Large intestine (tissue), 3 donors: ENCODE data around the gene MYO1H. TPM values are rescaled to one million over a fixed set of nuclear protein-coding genes. Genes with fewer than 3 reads are reported as not detected.
"Not testable (repeated sequence)": the region's sequence is repeated elsewhere in the genome, so short reads cannot be mapped to it uniquely, and the experiment has no call there.

Source experiments
- DNase-seq, 2 donors: peaks; one replicate each; pipeline versions ENCODE4 v3.0.0 to v3.0.0-alpha.2; 2013
- H3K27ac ChIP-seq: one replicate; pipeline ENCODE4 v1.5.1; 2013; ENCODE audit warnings: low read length
- H3K27me3 ChIP-seq: 2 replicates; pipeline ENCODE4 v1.6.1; 2013; ENCODE audit warnings: low read length; ENCODE audit not compliant: control insufficient read depth, insufficient read depth
- H3K36me3 ChIP-seq: 2 replicates; pipeline ENCODE4 v1.6.1; 2013; ENCODE audit warnings: low read length; ENCODE audit not compliant: control insufficient read depth, insufficient read depth
- H3K4me1 ChIP-seq: one replicate; pipeline ENCODE4 v1.6.1; 2013; ENCODE audit warnings: low read length; ENCODE audit not compliant: control insufficient read depth, insufficient read depth
- H3K4me3 ChIP-seq: one replicate; pipeline ENCODE4 v1.5.1; 2013; ENCODE audit warnings: low read length
- H3K9me3 ChIP-seq: one replicate; pipeline ENCODE4 v1.6.1; 2013; ENCODE audit warnings: mild to moderate bottlenecking, low read depth, low read length, moderate library complexity; ENCODE audit not compliant: control insufficient read depth
- WGBS: methylation state at CpG from one replicate; pipeline ENCODE4 v1.1.5; 2013; ENCODE audit warnings: low lambda C conversion rate; ENCODE audit not compliant: insufficient coverage; 5-methylcytosine and 5-hydroxymethylcytosine counted together
- polyA plus RNA-seq: library from polyadenylated mRNA; unstranded; fragments of 120-200 nt; gene quantifications from one replicate; pipeline ENCODE4 v1.2.1, GENCODE V29; 2013

MYO1H gene
- polyA plus RNA-seq, 1 donor: 1.0 TPM

GRCh38 chr12:109433618-109434017 lies 85.9 kb downstream of the MYO1H start:
- WGBS: no CpG with 5 or more reads among the region's 4 CpGs
- no peak for DNase-seq

DNA sequence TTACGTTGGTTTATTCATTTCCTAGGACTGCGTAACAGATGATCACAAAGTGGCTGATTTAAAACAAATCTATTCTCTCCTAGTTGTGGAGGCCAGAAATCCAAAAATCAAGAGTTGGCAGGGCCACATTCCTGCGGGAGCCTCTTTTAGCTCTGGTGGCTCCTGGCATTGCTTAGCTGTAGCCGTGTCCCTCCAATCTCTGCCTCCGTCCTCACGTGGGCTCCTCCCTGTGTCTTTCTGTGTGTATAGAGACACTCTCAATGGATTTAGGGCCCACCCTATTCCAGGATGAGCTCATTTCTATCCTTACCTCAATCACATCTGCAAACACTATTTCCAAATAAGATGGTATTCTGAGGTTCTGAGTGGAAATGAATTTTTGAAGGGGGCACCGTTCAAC lies 86.9 kb downstream of the MYO1H start:
- no CpG with 5 or more reads among the region's 7 CpGs for WGBS
- no peak overlapping the region for H3K27ac ChIP-seq
- no peak overlapping the region for H3K4me3 ChIP-seq
- no peaks in the 10 kb centered on the region for H3K9me3 ChIP-seq
- DNase-seq: no peak
- H3K36me3 ChIP-seq: no peaks in the 10 kb centered on the region
- no peaks in the 10 kb centered on the region for H3K4me1 ChIP-seq
- no peaks in the 10 kb centered on the region for H3K27me3 ChIP-seq

More at GRCh38 chr12:109433618-109434017, 85.9 kb downstream of the MYO1H start:
- Histone ChIP-seq H3K36me3 (no peaks in the 10 kb centered on the region), H3K27me3 (no peaks in the 10 kb centered on the region), H3K4me1 (no peaks in the 10 kb centered on the region), H3K9me3 (no peaks in the 10 kb centered on the region), H3K4me3 (no peak overlapping the region), H3K27ac (no peak overlapping the region)

DNA sequence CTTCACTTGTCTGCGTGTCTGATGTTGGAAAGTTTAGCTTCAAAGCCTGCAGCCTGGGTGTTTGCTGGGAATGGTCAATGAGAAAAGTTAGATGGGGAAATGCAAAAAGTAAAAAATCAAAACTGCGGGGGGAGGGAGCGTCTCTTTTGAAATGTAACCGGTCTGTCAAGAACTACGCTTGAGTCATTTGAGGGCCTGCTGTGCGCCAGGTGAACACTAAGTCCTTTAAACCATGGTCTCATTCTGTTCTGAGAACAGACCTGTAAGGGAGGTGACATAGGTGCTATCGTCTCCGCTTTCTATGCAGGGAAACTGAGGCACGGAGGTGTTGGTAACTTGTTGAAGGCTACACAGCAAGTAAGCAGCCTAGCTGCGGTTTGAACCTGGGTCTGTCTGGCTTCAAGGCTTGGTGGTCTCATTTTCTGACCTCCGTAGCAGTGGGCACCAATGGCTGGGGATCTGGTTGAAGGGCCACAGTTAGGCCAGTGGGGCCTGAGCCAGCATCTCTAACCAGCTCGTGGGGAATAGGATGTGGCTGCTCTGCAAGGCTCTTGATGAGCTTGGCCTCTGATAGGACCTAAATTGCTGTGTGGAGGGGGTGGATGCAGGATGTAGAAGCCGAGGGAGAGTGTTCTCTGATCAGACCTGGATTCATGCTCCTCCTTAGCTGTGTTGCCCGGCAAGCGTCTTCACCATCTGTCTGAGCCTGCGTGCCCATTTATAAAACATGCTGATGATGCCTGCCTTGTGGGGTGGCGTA lies 87.9 kb downstream of the MYO1H start:
- Histone ChIP-seq H3K9me3 (no peaks in the 10 kb centered on the region), H3K4me1 (no peaks in the 10 kb centered on the region), H3K4me3 (no peak overlapping the region), H3K36me3 (no peaks in the 10 kb centered on the region), H3K27me3 (no peaks in the 10 kb centered on the region), H3K27ac (no peak overlapping the region)
- WGBS: no CpG with 5 or more reads among the region's 17 CpGs
- DNase-seq: no peak

GRCh38 chr12:109436188-109436560 lies 88.5 kb downstream of the MYO1H start:
- Histone ChIP-seq H3K27me3 (no peaks in the 10 kb centered on the region), H3K4me1 (no peaks in the 10 kb centered on the region), H3K27ac (no peak overlapping the region), H3K36me3 (no peaks in the 10 kb centered on the region), H3K4me3 (no peak overlapping the region), H3K9me3 (no peaks in the 10 kb centered on the region)
- WGBS: 58% methylated on average over 3 of the region's 7 CpGs
- DNase-seq: no peak

DNA sequence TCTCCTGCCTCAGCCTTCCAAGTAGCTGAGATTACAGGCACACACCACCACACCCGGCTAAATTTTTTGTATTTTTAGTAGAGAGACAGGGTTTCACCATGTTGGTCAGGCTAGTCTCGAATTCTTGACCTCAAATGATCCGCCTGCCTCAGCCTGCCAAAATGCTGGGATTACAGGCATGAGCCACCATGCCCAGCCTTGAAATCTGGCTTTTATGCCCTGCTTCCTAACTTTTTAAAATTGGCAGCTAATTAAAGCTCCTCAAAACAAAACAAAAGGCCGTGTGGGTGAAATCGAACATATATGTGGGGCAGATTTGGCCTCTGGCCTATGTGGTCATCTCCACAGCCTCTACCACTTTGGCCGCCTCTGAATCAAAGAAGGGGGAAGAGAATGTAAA lies 91.5 kb downstream of the MYO1H start:
- no CpG with 5 or more reads among the region's 6 CpGs for WGBS

GRCh38 chr12:109439951-109440350 lies 92.3 kb downstream of the MYO1H start:
- H3K27ac ChIP-seq, H3K27me3 ChIP-seq, H3K9me3 ChIP-seq, DNase-seq, H3K4me1 ChIP-seq, H3K36me3 ChIP-seq, H3K4me3 ChIP-seq: not testable (repeated sequence)
- WGBS: no CpG with 5 or more reads among the region's 13 CpGs

More for the DNA sequence above, 91.5 kb downstream of the MYO1H start:
- Histone ChIP-seq H3K4me1 (no peaks in the 10 kb centered on the region), H3K27ac (no peak overlapping the region), H3K9me3 (no peaks in the 10 kb centered on the region), H3K36me3 (peaks cover 3% of the 10 kb centered on the region), H3K4me3 (no peak overlapping the region), H3K27me3 (no peaks in the 10 kb centered on the region)
- no peak for DNase-seq

DNA sequence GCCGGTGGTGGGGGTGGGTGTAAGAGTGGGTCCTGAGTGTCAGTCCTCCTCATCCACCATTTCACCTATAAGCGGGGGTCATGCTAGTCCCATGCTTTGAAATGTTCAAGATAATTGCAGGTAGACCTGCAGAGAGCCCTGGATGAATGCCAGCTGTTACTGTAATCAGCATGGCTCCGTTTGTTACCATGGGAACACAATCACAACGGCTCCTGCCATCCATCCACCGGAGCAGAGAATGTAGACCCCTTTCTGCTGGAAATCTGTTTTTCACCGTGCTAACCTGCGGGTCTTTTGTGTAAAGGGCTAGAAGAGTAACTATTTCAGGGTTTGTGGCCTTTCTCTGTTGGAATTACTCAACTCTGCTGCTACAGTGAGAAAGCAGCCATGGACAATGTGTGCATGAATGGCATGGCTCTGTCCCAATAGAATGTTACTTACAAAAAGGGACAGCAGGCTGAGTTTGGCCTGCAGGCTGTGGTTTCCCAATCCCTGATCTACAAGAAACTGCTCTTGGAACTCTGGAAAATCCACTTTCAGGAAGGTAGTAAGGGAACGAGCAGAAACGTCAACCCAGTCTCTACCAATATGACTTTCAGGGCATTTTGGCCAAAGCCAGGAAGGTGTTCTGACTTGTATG lies 93.3 kb downstream of the MYO1H start:
- WGBS: no CpG with 5 or more reads among the region's 9 CpGs
- no peaks in the 10 kb centered on the region for H3K9me3 ChIP-seq
- no peaks in the 10 kb centered on the region for H3K27me3 ChIP-seq
- no peak overlapping the region for H3K27ac ChIP-seq
- no peak overlapping the region for H3K4me3 ChIP-seq
- no peak for DNase-seq
- no peaks in the 10 kb centered on the region for H3K4me1 ChIP-seq
- peaks cover 9% of the 10 kb centered on the region for H3K36me3 ChIP-seq

DNA sequence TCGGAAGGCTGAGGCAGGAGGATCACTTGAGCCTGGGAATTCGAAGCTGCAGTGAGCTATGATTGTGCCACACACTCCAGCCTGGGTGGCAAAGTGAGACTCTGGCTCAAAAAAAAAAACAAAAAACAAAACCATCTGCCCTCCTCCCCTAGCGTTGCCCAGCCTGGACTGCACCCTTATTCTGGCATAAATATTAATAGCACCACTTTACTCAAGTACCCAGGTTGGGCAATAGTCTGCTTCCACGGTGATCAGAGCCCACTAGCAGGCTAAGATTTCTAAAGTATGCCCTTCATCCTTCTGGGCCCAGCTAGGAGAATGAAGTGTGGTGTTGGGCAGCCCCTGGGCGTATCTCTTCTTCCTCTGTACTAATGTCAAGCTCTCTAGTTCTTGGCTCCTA lies 96.1 kb downstream of the MYO1H start:
- Histone ChIP-seq H3K36me3 (peaks cover 29% of the 10 kb centered on the region), H3K4me3 (no peak overlapping the region), H3K27me3 (no peaks in the 10 kb centered on the region), H3K4me1 (no peaks in the 10 kb centered on the region), H3K9me3 (no peaks in the 10 kb centered on the region), H3K27ac (no peak overlapping the region)
- DNase-seq: no peak
- no CpG with 5 or more reads among the region's 5 CpGs for WGBS

GRCh38 chr12:109444259-109444658 lies 96.6 kb downstream of the MYO1H start:
- H3K4me3 ChIP-seq: no peak overlapping the region
- no peak overlapping the region for H3K27ac ChIP-seq
- DNase-seq: no peak
- H3K9me3 ChIP-seq: no peaks in the 10 kb centered on the region
- 83% methylated on average over 1 of the region's 6 CpGs for whole genome bisulfite sequencing
- H3K36me3 ChIP-seq: peaks cover 29% of the 10 kb centered on the region
- no peaks in the 10 kb centered on the region for H3K27me3 ChIP-seq
- H3K4me1 ChIP-seq: no peaks in the 10 kb centered on the region

- 85% methylated on average over 2 of the region's 2 CpGs for WGBS
- Histone ChIP-seq H3K4me1 (no peaks in the 10 kb centered on the region), H3K27ac (no peak overlapping the region), H3K27me3 (no peaks in the 10 kb centered on the region), H3K4me3 (no peak overlapping the region), H3K9me3 (no peaks in the 10 kb centered on the region), H3K36me3 (peaks cover 31% of the 10 kb centered on the region)
- DNase-seq: no peak
Measured at GRCh38 chr12:109445191-109445609, 97.5 kb downstream of the MYO1H start.

- Histone ChIP-seq H3K9me3 (no peaks in the 10 kb centered on the region), H3K27me3 (no peaks in the 10 kb centered on the region), H3K4me3 (no peak overlapping the region), H3K36me3 (peaks cover 46% of the 10 kb centered on the region), H3K27ac (no peak overlapping the region), H3K4me1 (no peaks in the 10 kb centered on the region)
- WGBS: no CpG with 5 or more reads among the region's 8 CpGs
- DNase-seq: no peak
Measured at GRCh38 chr12:109446869-109447268, 99.2 kb downstream of the MYO1H start.
